OCI-LY7 (cell line): ENCODE data around the gene OR7G2. TPM values are rescaled to one million over a fixed set of nuclear protein-coding genes. Genes with fewer than 3 reads are reported as not detected.

Experiments used
- BruUV-seq: library from RNA; stranded (reverse); fragments of 400-500 nt; replicated peaks from 2 replicates; lab custom pipeline; 2021; lab: Mats Ljungman, UMichigan
- CTCF ChIA-PET: fragments of 300-600 bp; sonication (Branson Sonifier 250); formaldehyde crosslinking; loops from one replicate; lab custom pipeline; 2022; ENCODE audit warnings: antibody characterized with exemption; ENCODE audit not compliant: unreplicated experiment; lab: Charles Lee
- POLR2A ChIA-PET: fragments of 300-600 bp; sonication (Branson Sonifier 250); formaldehyde crosslinking; loops from one replicate; lab custom pipeline; 2022; ENCODE audit warnings: antibody characterized with exemption; lab: Charles Lee
- DNase-seq: peaks from one replicate; pipeline ENCODE4 v3.0.0-alpha.2; 2015; ENCODE audit warnings: low spot score
- H2AFZ ChIP-seq: fragments of 200-600 bp; sonication (generic), shearing (Covaris generic); 2 replicates; pipeline ENCODE4 v1.6.1; 2014; ENCODE audit warnings: mild to moderate bottlenecking, antibody characterized with exemption, low read length, moderate library complexity
- H3K27ac ChIP-seq: fragments of 200-600 bp; sonication (generic); 2 replicates; pipeline ENCODE4 v1.5.1; 2014; ENCODE audit warnings: mixed run types, low read depth, mild to moderate bottlenecking, moderate library complexity, low read length, inconsistent platforms; ENCODE audit not compliant: poor library complexity, severe bottlenecking
- H3K36me3 ChIP-seq: fragments of 200-600 bp; sonication (generic); 2 replicates; pipeline ENCODE4 v1.6.1; 2014; ENCODE audit warnings: mild to moderate bottlenecking, antibody characterized with exemption, low read length, moderate library complexity, mixed read lengths; ENCODE audit not compliant: insufficient read depth
- H3K4me1 ChIP-seq: fragments of 200-600 bp; sonication (generic); 2 replicates; pipeline ENCODE4 v1.5.1; 2014; ENCODE audit warnings: mild to moderate bottlenecking, low read length; ENCODE audit not compliant: insufficient read depth, poor library complexity, severe bottlenecking
- H3K4me2 ChIP-seq: fragments of 200-600 bp; sonication (generic); 2 replicates; pipeline ENCODE4 v1.6.1; 2014; ENCODE audit warnings: mild to moderate bottlenecking, low read length
- H3K4me3 ChIP-seq: fragments of 200-600 bp; sonication (generic); 2 replicates; pipeline ENCODE4 v1.5.1; 2014; ENCODE audit warnings: mild to moderate bottlenecking, low read depth, low read length; ENCODE audit not compliant: poor library complexity, severe bottlenecking
- H3K79me2 ChIP-seq: fragments of 200-600 bp; sonication (generic); 2 replicates; pipeline ENCODE4 v1.6.1; 2016; ENCODE audit warnings: low read depth, mild to moderate bottlenecking, low read length, moderate library complexity, mixed read lengths; ENCODE audit not compliant: insufficient read depth
- H3K9me2 ChIP-seq: fragments of 200-600 bp; sonication (generic); 2 replicates; pipeline ENCODE4 v1.6.1; 2016; ENCODE audit warnings: mild to moderate bottlenecking, low read length, mixed read lengths; ENCODE audit not compliant: insufficient read depth
- H3K9me3 ChIP-seq: fragments of 200-600 bp; sonication (generic); 2 replicates; pipeline ENCODE4 v1.6.1; 2014; ENCODE audit warnings: mild to moderate bottlenecking, mixed run types, low read length, mixed read lengths
- H4K20me1 ChIP-seq: fragments of 200-600 bp; sonication (generic); 2 replicates; pipeline ENCODE4 v1.6.1; 2014; ENCODE audit warnings: mild to moderate bottlenecking, antibody characterized with exemption, low read length, moderate library complexity, mixed read lengths; ENCODE audit not compliant: insufficient read depth
- CTCF ChIP-seq: fragments of 200-600 bp; sonication (generic); conservative IDR thresholded peaks from 2 replicates; pipeline ENCODE4 v1.5.1; 2014; ENCODE audit warnings: mild to moderate bottlenecking, antibody characterized with exemption, low read length, moderate library complexity, mixed read lengths
- EZH2phosphoT487 ChIP-seq: fragments of 200-600 bp; sonication (generic); IDR thresholded peaks from 2 replicates; pipeline ENCODE4 v1.6.1; 2018; ENCODE audit warnings: low read depth, borderline replicate concordance, mild to moderate bottlenecking, mixed run types, antibody characterized with exemption, low read length, moderate library complexity, mixed read lengths
- intact Hi-C: fragments of 100-400 bp; cut with micrococcal nuclease; formaldehyde crosslinking; loops from one replicate; pipeline ENCODE4 v1.10.0; 2022; ENCODE audit not compliant: unreplicated experiment
- total RNA-seq, 2 experiments: library from RNA; depleted of rRNA in 1 of 2; stranded (reverse); fragments of >200 nt in 1 of 2; shearing (Covaris generic) in 1 of 2; gene quantifications; 2 replicates each; pipeline ENCODE4 v1.2.3, GENCODE V29; 2014 to 2022

The OR7G2 gene
- total RNA-seq, 2 experiments from 2014 or later = not detected

- Histone ChIP-seq H3K9me3 (no peaks in the 10 kb centered on the region), H3K4me1 (no peaks in the 10 kb centered on the region), H3K9me2 (no peaks in the 10 kb centered on the region), H3K27ac (no peak overlapping the region), H4K20me1 (no peaks in the 10 kb centered on the region), H2AFZ (no peak overlapping the region), H3K4me2 (no peak overlapping the region), H3K4me3 (no peak overlapping the region), H3K79me2 (no peaks in the 10 kb centered on the region), H3K36me3 (no peaks in the 10 kb centered on the region)
- intact Hi-C loops = no loop called here
- CTCF ChIA-PET = no interaction called here
- POLR2A ChIA-PET = no interaction called here
- TF ChIP-seq EZH2phosphoT487 = no peak
- BruUV-seq = no TSS peak
- DNase-seq = no peak
Measured at GRCh38 chr19:9070066-9070465, 37.2 kb downstream of the OR7G2 start.

- TF ChIP-seq CTCF = no peak
- no peak for TF ChIP-seq EZH2phosphoT487
- BruUV-seq = no TSS peak
- ChIA-PET POLR2A (interaction anchor here (0.7 kb wide), 1 partner anchor 21 kb away, joined by 4 read pairs; the partner anchor contains the start of gene OR1M1), CTCF (no interaction called here)
- intact Hi-C loops = no loop called here
- DNase-seq = no peak
- Histone ChIP-seq H3K9me2 (no peaks in the 10 kb centered on the region), H3K9me3 (no peaks in the 10 kb centered on the region), H3K27ac (no peak overlapping the region), H2AFZ (no peak overlapping the region), H3K4me2 (no peak overlapping the region), H3K79me2 (no peaks in the 10 kb centered on the region), H3K4me3 (no peak overlapping the region), H3K4me1 (no peaks in the 10 kb centered on the region), H4K20me1 (no peaks in the 10 kb centered on the region), H3K36me3 (no peaks in the 10 kb centered on the region)
Measured at GRCh38 chr19:9065457-9066014, 41.7 kb downstream of the OR7G2 start.

- POLR2A ChIA-PET = interaction anchor here (0.7 kb wide), 2 partner anchors 9 to 42 kb away, joined by 7 read pairs; no protein-coding TSS in a partner anchor
Measured at GRCh38 chr19:9061879-9062278, 45.4 kb downstream of the OR7G2 start.

More at GRCh38 chr19:9061879-9062278, 45.4 kb downstream of the OR7G2 start:
- no peak overlapping the region for H3K4me3 ChIP-seq
- BruUV-seq = no TSS peak
- TF ChIP-seq EZH2phosphoT487 (no peak), CTCF (no peak)
- intact Hi-C loops = no loop called here
- no peaks in the 10 kb centered on the region for H3K36me3 ChIP-seq
- CTCF ChIA-PET = no interaction called here
- no peaks in the 10 kb centered on the region for H3K9me2 ChIP-seq
- no peaks in the 10 kb centered on the region for H3K4me1 ChIP-seq
- DNase-seq = no peak
- H3K9me3 ChIP-seq = no peaks in the 10 kb centered on the region
- H3K79me2 ChIP-seq = no peaks in the 10 kb centered on the region
- no peaks in the 10 kb centered on the region for H4K20me1 ChIP-seq
- no peak overlapping the region for H3K27ac ChIP-seq
- no peak overlapping the region for H2AFZ ChIP-seq
- no peak overlapping the region for H3K4me2 ChIP-seq
